Measurements from ENCODE around the gene NRSN2.
A peak's percentile ranks its signal among the peaks of the same experiment; 100 is the strongest.

Gene NRSN2

GRCh38 chr20:326645-327185, 20.2 kb upstream of the NRSN2 start:
- DNase-seq (ENCODE audit: low read depth) = peak; percentile 71
- H3K4me3 ChIP-seq (ENCODE audit: low read depth, low read length) = peak overlapping the region; percentile 82
- no peak for TF ChIP-seq MAX (IDR thresholded peaks at IDR 0.05; ENCODE audit: low read depth, low read length)
- no peak for TF ChIP-seq POLR2A (IDR thresholded peaks at IDR 0.05; ENCODE audit: extremely low read depth, insufficient read length)
- TF ChIP-seq CTCF (IDR thresholded peaks at IDR 0.05; ENCODE audit: low read depth, low read length) = no peak
- TF ChIP-seq MYC (IDR thresholded peaks at IDR 0.05; ENCODE audit: low read depth, low read length) = no peak

- TF ChIP-seq CTCF (IDR thresholded peaks at IDR 0.05; ENCODE audit: low read depth, low read length) (no peak), MAX (IDR thresholded peaks at IDR 0.05; ENCODE audit: low read depth, low read length) (peak; percentile 80), MYC (IDR thresholded peaks at IDR 0.05; ENCODE audit: low read depth, low read length) (peak; percentile 91), POLR2A (IDR thresholded peaks at IDR 0.05; ENCODE audit: extremely low read depth, insufficient read length) (peak; percentile 81)
- H3K4me3 ChIP-seq (ENCODE audit: low read depth, low read length) = peak overlapping the region; percentile 82
- DNase-seq (ENCODE audit: low read depth) = peak; percentile 97
Observed at GRCh38 chr20:327186-328026, 19.5 kb upstream of the NRSN2 start.

DNA sequence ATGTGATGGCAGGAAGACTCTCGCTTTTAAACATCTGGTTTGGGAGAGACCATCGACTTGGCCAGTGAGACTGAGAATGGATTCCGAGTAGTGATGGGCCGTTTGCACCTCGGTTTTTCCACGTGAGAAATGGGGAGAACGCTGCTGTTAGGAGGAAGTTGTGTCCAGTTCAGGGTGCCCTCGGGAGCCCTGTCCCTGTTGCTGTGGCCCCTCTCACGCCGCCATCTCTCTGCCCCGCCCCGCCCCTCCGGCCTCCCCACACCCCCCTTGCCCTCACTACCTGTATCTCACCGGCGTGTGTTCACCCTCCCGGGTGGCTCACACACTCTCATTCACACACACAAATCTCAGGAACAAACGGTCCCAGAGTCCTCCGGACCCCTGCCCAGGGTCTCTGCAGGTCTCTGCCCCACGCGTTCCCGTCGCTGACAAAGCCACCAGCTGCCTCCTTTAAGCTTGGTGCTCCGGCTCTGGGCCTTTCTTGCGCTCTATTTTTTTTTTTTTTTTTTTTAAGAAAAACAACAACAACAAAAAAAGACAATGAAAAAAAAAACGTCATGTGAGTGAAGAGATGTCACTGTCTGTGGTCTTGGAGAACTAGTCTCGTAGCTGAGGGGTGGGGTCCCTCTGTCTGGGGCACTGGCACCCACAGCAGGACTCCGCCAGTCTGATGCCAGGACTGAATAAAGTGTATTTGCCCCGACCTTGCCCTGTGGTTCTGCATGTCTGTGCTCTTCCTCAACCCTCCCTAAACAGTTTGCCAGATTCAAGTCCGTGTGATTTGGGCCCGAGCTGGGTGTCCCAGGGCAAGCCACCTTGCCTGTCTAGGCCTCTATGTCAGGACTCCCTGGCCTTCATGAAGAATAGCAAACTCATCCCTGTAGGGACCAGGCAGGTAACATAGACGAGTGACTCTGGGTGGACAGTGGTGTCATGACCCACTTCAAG, 18.6 kb upstream of the NRSN2 start:
- no peak for TF ChIP-seq MYC (IDR thresholded peaks at IDR 0.05; ENCODE audit: low read depth, low read length)
- TF ChIP-seq POLR2A (IDR thresholded peaks at IDR 0.05; ENCODE audit: extremely low read depth, insufficient read length) = no peak
- no peak for TF ChIP-seq MAX (IDR thresholded peaks at IDR 0.05; ENCODE audit: low read depth, low read length)
- TF ChIP-seq CTCF (IDR thresholded peaks at IDR 0.05; ENCODE audit: low read depth, low read length) = no peak
- DNase-seq (ENCODE audit: low read depth) = peak; percentile 41
- H3K4me3 ChIP-seq (ENCODE audit: low read depth, low read length) = peak overlapping the region; percentile 76

- peak overlapping the region; percentile 76 for H3K4me3 ChIP-seq (ENCODE audit: low read depth, low read length)
- DNase-seq (ENCODE audit: low read depth) = peak; percentile 31
- TF ChIP-seq POLR2A (IDR thresholded peaks at IDR 0.05; ENCODE audit: extremely low read depth, insufficient read length) (no peak), MYC (IDR thresholded peaks at IDR 0.05; ENCODE audit: low read depth, low read length) (no peak), MAX (IDR thresholded peaks at IDR 0.05; ENCODE audit: low read depth, low read length) (0 out of 2 replicates have a peak, but pooled peaks have one; percentile 9), CTCF (IDR thresholded peaks at IDR 0.05; ENCODE audit: low read depth, low read length) (no peak)
Observed at GRCh38 chr20:328975-329695, 17.8 kb upstream of the NRSN2 start.

- TF ChIP-seq POLR2A (IDR thresholded peaks at IDR 0.05; ENCODE audit: extremely low read depth, insufficient read length) = no peak
- no peak for TF ChIP-seq CTCF (IDR thresholded peaks at IDR 0.05; ENCODE audit: low read depth, low read length)
- no peak for TF ChIP-seq MAX (IDR thresholded peaks at IDR 0.05; ENCODE audit: low read depth, low read length)
- TF ChIP-seq MYC (IDR thresholded peaks at IDR 0.05; ENCODE audit: low read depth, low read length) = no peak
- no peak for DNase-seq (ENCODE audit: low read depth)
- H3K4me3 ChIP-seq (ENCODE audit: low read depth, low read length) = no peak overlapping the region
Observed at GRCh38 chr20:329851-330232, 17.1 kb upstream of the NRSN2 start.

All from NB4 (cell line).